HS-5 (cell line): ENCODE measurements around the gene XXYLT1.

Experiments
- DNase-seq: peaks from one replicate; pipeline ENCODE4 v3.0.0-alpha.2; 2012; ENCODE audit warnings: low read depth

XXYLT1 gene

GRCh38 chr3:195025884-195026200, 245.1 kb downstream of the XXYLT1 start:
- DNase-seq = no peak

GRCh38 chr3:195025056-195025883, 245.7 kb downstream of the XXYLT1 start:
- DNase-seq = no peak

- DNase-seq = no peak
Measured at GRCh38 chr3:195023989-195024388, 247.0 kb downstream of the XXYLT1 start.

- DNase-seq = no peak
Measured at GRCh38 chr3:195023576-195023975, 247.4 kb downstream of the XXYLT1 start.

GRCh38 chr3:195021692-195022091, 249.3 kb downstream of the XXYLT1 start:
- no peak for DNase-seq

GRCh38 chr3:195020921-195021320, 250.0 kb downstream of the XXYLT1 start:
- DNase-seq = no peak

GRCh38 chr3:195020185-195020584, 250.8 kb downstream of the XXYLT1 start:
- no peak for DNase-seq

GRCh38 chr3:195019335-195019734, 251.6 kb downstream of the XXYLT1 start:
- DNase-seq = no peak
